ENCODE measurements around the gene DNASE1L2.

The DNASE1L2 gene

GRCh38 chr16:2236337-2237101 is at the start of gene DNASE1L2:
TSS of gene DNASE1L2 (plus strand) at chr16:2236444. CDS start at chr16:2236817, 373 bp downstream.
- ChIA-PET POLR2A (interaction anchor here (1.0 to 5.3 kb wide), 13 partner anchors 10 to 296 kb away, joined by 3 to 48 read pairs (median 4); partner anchors contain the start of genes BRICD5, ECI1, NTN3 and PGP), CTCF (interaction anchor here (0.7 to 1.2 kb wide), 3 partner anchors 22 to 96 kb away, joined by 3 read pairs; partner anchors contain the start of gene PGP)
- peak within 1 kb of the TSS; percentile 48; the same call in 1 of the 2 replicates for H3K27ac ChIP-seq (ENCODE audit: extremely low read depth, low read depth, low read length)
- H3K9me3 ChIP-seq (ENCODE audit: control insufficient read depth, insufficient read depth, low read depth, low read length): no peaks in the 10 kb centered on the region
- peak within 1 kb of the TSS; percentile 31 for H3K4me3 ChIP-seq (ENCODE audit: low read depth, low read length)
- peaks cover 4% of the 10 kb centered on the region; the same call in 1 of the 2 replicates for H3K4me1 ChIP-seq (ENCODE audit: control insufficient read depth, insufficient read depth, low read length)
- peaks cover 3 to 55% of the 10 kb centered on the region in 2 experiments; a peak in 2 of 3 replicates for H3K36me3 ChIP-seq (ENCODE audit: control insufficient read depth in 2 of 2, insufficient read depth in 1 of 2, low read length in 2 of 2)
- peak; percentile 15; the same call in 1 of the 2 replicates for TF ChIP-seq BCL11B (tag by site-specific recombination; IDR thresholded peaks at IDR 0.05; ENCODE audit: low read depth)
- no peak for TF ChIP-seq ZNF2 (tag by site-specific recombination; IDR thresholded peaks at IDR 0.05)
- TF ChIP-seq ZNF449 (tag by site-specific recombination; IDR thresholded peaks at IDR 0.05): no peak
- TF ChIP-seq PATZ1 (tag by site-specific recombination; IDR thresholded peaks at IDR 0.05): peak; percentile 79
- no peak for TF ChIP-seq ZNF76 (tag by site-specific recombination; IDR thresholded peaks at IDR 0.05; ENCODE audit: borderline replicate concordance, low read depth)
- no peak for TF ChIP-seq GLIS2 (tag by site-specific recombination; IDR thresholded peaks at IDR 0.05)
- TF ChIP-seq ZNF629 (tag by site-specific recombination; IDR thresholded peaks at IDR 0.05): peak; percentile 23; the same call in 1 of the 2 replicates
- peak; percentile 99 for TF ChIP-seq ZNF600 (tag by site-specific recombination; IDR thresholded peaks at IDR 0.05)
- no peak for TF ChIP-seq ZNF585B (tag by site-specific recombination; IDR thresholded peaks at IDR 0.05)
- TF ChIP-seq ZNF366 (tag by site-specific recombination; conservative IDR thresholded peaks at IDR 0.05): no peak
- no peak for TF ChIP-seq ZNF791 (tag by site-specific recombination; IDR thresholded peaks at IDR 0.05)
- TF ChIP-seq ZSCAN5A (tag by site-specific recombination; IDR thresholded peaks at IDR 0.05): no peak
- TF ChIP-seq ZNF513 (tag by site-specific recombination; IDR thresholded peaks at IDR 0.05): no peak
- TF ChIP-seq KLF17 (tag by site-specific recombination; IDR thresholded peaks at IDR 0.05): peak; percentile 33; the same call in 1 of the 2 replicates
- 0 out of 2 replicates have a peak, but pooled peaks have one; percentile 19 for TF ChIP-seq KLF10 (tag by site-specific recombination; IDR thresholded peaks at IDR 0.05)
- no peak; the same call in 1 of the 2 replicates for TF ChIP-seq HIC1 (tag by site-specific recombination; IDR thresholded peaks at IDR 0.05)
- no peak for TF ChIP-seq ZBTB44 (tag by site-specific recombination; IDR thresholded peaks at IDR 0.05)
- no peak for TF ChIP-seq HOXD13 (CRISPR knock-in tag; IDR thresholded peaks at IDR 0.05; ENCODE audit: borderline replicate concordance)
- TF ChIP-seq MYNN (tag by site-specific recombination; IDR thresholded peaks at IDR 0.05; ENCODE audit: borderline replicate concordance): no peak
- TF ChIP-seq SALL2 (tag by site-specific recombination; IDR thresholded peaks at IDR 0.05; ENCODE audit: borderline replicate concordance): no peak
- no peak for TF ChIP-seq ZNF146 (tag by site-specific recombination; IDR thresholded peaks at IDR 0.05)
- no peak for TF ChIP-seq ZSCAN30 (tag by site-specific recombination; IDR thresholded peaks at IDR 0.05)
- no peak for TF ChIP-seq ZNF132 (tag by site-specific recombination; IDR thresholded peaks at IDR 0.05; ENCODE audit: borderline replicate concordance)
- TF ChIP-seq ZNF701 (tag by site-specific recombination; IDR thresholded peaks at IDR 0.05): no peak
- no peak for TF ChIP-seq ZNF830 (tag by site-specific recombination; IDR thresholded peaks at IDR 0.05; ENCODE audit: low read depth)

All from HEK293 (cell line).